ENCODE measurements around the gene EVI5L.

EVI5L gene

GRCh38 chr19:7908742-7909461 is 78.9 kb downstream of the EVI5L start:
- ATAC-seq = no peak
- TF ChIP-seq ZNF8 (CRISPR knock-in tag; IDR thresholded peaks at IDR 0.05) = no peak
- no peak for TF ChIP-seq GLIS3 (CRISPR knock-in tag; IDR thresholded peaks at IDR 0.05)
- no peak for TF ChIP-seq RARB (CRISPR knock-in tag; IDR thresholded peaks at IDR 0.05)
- no peak for TF ChIP-seq CSDC2 (CRISPR knock-in tag; IDR thresholded peaks at IDR 0.05)
- no peak for TF ChIP-seq CSRNP3 (CRISPR knock-in tag; IDR thresholded peaks at IDR 0.05)
- TF ChIP-seq ARNTL (CRISPR knock-in tag; IDR thresholded peaks at IDR 0.05; ENCODE audit: borderline replicate concordance, low read depth) = no peak
- TF ChIP-seq SNAI2 (CRISPR knock-in tag; IDR thresholded peaks at IDR 0.05) = no peak
- TF ChIP-seq, protein P1, sequence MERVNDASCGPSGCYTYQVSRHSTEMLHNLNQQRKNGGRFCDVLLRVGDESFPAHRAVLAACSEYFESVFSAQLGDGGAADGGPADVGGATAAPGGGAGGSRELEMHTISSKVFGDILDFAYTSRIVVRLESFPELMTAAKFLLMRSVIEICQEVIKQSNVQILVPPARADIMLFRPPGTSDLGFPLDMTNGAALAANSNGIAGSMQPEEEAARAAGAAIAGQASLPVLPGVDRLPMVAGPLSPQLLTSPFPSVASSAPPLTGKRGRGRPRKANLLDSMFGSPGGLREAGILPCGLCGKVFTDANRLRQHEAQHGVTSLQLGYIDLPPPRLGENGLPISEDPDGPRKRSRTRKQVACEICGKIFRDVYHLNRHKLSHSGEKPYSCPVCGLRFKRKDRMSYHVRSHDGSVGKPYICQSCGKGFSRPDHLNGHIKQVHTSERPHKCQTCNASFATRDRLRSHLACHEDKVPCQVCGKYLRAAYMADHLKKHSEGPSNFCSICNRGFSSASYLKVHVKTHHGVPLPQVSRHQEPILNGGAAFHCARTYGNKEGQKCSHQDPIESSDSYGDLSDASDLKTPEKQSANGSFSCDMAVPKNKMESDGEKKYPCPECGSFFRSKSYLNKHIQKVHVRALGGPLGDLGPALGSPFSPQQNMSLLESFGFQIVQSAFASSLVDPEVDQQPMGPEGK (CRISPR knock-in tag; IDR thresholded peaks at IDR 0.05; ENCODE audit: borderline replicate concordance) = no peak
- no peak for TF ChIP-seq ZFP3 (CRISPR knock-in tag; IDR thresholded peaks at IDR 0.05)
- TF ChIP-seq CREB5 (CRISPR knock-in tag; IDR thresholded peaks at IDR 0.05; ENCODE audit: low read depth) = no peak
- TF ChIP-seq ZNF565 (CRISPR knock-in tag; conservative IDR thresholded peaks at IDR 0.05; ENCODE audit: low read depth) = no peak
- TF ChIP-seq, protein P2, sequence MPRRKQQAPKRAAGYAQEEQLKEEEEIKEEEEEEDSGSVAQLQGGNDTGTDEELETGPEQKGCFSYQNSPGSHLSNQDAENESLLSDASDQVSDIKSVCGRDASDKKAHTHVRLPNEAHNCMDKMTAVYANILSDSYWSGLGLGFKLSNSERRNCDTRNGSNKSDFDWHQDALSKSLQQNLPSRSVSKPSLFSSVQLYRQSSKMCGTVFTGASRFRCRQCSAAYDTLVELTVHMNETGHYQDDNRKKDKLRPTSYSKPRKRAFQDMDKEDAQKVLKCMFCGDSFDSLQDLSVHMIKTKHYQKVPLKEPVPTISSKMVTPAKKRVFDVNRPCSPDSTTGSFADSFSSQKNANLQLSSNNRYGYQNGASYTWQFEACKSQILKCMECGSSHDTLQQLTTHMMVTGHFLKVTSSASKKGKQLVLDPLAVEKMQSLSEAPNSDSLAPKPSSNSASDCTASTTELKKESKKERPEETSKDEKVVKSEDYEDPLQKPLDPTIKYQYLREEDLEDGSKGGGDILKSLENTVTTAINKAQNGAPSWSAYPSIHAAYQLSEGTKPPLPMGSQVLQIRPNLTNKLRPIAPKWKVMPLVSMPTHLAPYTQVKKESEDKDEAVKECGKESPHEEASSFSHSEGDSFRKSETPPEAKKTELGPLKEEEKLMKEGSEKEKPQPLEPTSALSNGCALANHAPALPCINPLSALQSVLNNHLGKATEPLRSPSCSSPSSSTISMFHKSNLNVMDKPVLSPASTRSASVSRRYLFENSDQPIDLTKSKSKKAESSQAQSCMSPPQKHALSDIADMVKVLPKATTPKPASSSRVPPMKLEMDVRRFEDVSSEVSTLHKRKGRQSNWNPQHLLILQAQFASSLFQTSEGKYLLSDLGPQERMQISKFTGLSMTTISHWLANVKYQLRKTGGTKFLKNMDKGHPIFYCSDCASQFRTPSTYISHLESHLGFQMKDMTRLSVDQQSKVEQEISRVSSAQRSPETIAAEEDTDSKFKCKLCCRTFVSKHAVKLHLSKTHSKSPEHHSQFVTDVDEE (CRISPR knock-in tag; IDR thresholded peaks at IDR 0.05) = no peak
- TF ChIP-seq PPARA (CRISPR knock-in tag; IDR thresholded peaks at IDR 0.05; ENCODE audit: borderline replicate concordance) = no peak

GRCh38 chr19:7909471-7910067 is 79.6 kb downstream of the EVI5L start:
- no peak for TF ChIP-seq ESRRG (CRISPR knock-in tag; IDR thresholded peaks at IDR 0.05)
- TF ChIP-seq, protein P1 (CRISPR knock-in tag; IDR thresholded peaks at IDR 0.05; ENCODE audit: borderline replicate concordance) = no peak
- no peak for TF ChIP-seq ZNF70 (CRISPR knock-in tag; IDR thresholded peaks at IDR 0.05)
- no peak for TF ChIP-seq ISL1 (CRISPR knock-in tag; IDR thresholded peaks at IDR 0.05)
- TF ChIP-seq TOX (CRISPR knock-in tag; IDR thresholded peaks at IDR 0.05; ENCODE audit: borderline replicate concordance) = no peak
- TF ChIP-seq ZFP3 (CRISPR knock-in tag; IDR thresholded peaks at IDR 0.05) = no peak
- TF ChIP-seq POU6F1 (CRISPR knock-in tag; IDR thresholded peaks at IDR 0.05; ENCODE audit: borderline replicate concordance, low read depth) = no peak
- TF ChIP-seq ZNF565 (CRISPR knock-in tag; conservative IDR thresholded peaks at IDR 0.05; ENCODE audit: low read depth) = no peak
- TF ChIP-seq BACH2 (CRISPR knock-in tag; IDR thresholded peaks at IDR 0.05; ENCODE audit: borderline replicate concordance) = no peak
- TF ChIP-seq SNAI2 (CRISPR knock-in tag; IDR thresholded peaks at IDR 0.05) = no peak
- TF ChIP-seq RARB (CRISPR knock-in tag; IDR thresholded peaks at IDR 0.05) = no peak
- no peak for TF ChIP-seq ZFP30 (CRISPR knock-in tag; IDR thresholded peaks at IDR 0.05)
- no peak for ATAC-seq
